ENCODE measurements around the gene COL4A6.

DNA sequence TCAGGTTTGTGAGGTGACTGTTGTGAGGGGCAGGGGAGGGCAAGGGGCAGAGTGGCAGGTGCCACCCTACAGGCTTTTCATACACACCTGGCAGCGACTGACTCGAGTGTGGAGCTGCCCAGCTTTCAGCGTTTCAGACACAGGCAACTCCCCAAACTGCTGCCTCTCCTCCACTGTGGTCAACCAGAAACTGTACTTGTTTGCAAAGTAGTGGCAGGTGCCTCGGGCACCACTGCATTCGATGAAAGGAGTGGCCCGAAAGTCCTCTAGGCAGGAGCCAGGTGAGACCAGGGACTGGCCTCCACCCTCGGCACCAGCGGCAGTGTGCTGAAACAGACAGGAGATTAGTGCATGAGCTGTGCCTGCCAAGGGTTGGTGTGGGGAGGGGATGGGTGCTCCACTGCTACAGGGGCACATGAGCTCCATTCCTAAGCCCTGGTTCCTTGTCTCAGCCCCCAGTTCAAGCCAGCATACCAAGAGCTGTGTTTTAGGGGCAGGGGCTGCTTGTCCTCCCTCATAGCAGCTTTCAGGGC is 281.2 kb downstream of the COL4A6 start:
- no peak for TF ChIP-seq POLR2A (IDR thresholded peaks at IDR 0.05; ENCODE audit: borderline replicate concordance, extremely low read depth, insufficient read depth, insufficient read length)
- TF ChIP-seq, protein P1, sequence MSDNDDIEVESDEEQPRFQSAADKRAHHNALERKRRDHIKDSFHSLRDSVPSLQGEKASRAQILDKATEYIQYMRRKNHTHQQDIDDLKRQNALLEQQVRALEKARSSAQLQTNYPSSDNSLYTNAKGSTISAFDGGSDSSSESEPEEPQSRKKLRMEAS (IDR thresholded peaks at IDR 0.05) = no peak
- TF ChIP-seq, protein P2, sequence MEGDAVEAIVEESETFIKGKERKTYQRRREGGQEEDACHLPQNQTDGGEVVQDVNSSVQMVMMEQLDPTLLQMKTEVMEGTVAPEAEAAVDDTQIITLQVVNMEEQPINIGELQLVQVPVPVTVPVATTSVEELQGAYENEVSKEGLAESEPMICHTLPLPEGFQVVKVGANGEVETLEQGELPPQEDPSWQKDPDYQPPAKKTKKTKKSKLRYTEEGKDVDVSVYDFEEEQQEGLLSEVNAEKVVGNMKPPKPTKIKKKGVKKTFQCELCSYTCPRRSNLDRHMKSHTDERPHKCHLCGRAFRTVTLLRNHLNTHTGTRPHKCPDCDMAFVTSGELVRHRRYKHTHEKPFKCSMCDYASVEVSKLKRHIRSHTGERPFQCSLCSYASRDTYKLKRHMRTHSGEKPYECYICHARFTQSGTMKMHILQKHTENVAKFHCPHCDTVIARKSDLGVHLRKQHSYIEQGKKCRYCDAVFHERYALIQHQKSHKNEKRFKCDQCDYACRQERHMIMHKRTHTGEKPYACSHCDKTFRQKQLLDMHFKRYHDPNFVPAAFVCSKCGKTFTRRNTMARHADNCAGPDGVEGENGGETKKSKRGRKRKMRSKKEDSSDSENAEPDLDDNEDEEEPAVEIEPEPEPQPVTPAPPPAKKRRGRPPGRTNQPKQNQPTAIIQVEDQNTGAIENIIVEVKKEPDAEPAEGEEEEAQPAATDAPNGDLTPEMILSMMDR (IDR thresholded peaks at IDR 0.05 in 2 of 3, conservative IDR thresholded peaks at IDR 0.05 in 1 of 3; ENCODE audit: borderline replicate concordance in 1 of 3, insufficient read depth in 1 of 3, low read depth in 2 of 3, low read length in 2 of 3) = no peak
- no peak for TF ChIP-seq FOSL1 (IDR thresholded peaks at IDR 0.05; ENCODE audit: low read depth)
- no peak for TF ChIP-seq ELF1 (IDR thresholded peaks at IDR 0.05; ENCODE audit: borderline replicate concordance, low read depth)
- TF ChIP-seq, protein P3, sequence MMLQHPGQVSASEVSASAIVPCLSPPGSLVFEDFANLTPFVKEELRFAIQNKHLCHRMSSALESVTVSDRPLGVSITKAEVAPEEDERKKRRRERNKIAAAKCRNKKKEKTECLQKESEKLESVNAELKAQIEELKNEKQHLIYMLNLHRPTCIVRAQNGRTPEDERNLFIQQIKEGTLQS (IDR thresholded peaks at IDR 0.05) = no peak
- TF ChIP-seq POLR2AphosphoS5 (IDR thresholded peaks at IDR 0.05; ENCODE audit: low read depth, low read length) = no peak
